HG03342 (cell line): ENCODE data around the gene SLC37A3.
"Not testable (repeated sequence)": the region's sequence is repeated elsewhere in the genome, so short reads cannot be mapped to it uniquely, and the experiment has no call there.

Experiments used
- ATAC-seq: cut with Tn5 transposase; IDR thresholded peaks from one replicate; pipeline ENCODE4 v1.9.1; 2021; ENCODE audit warnings: mild to moderate bottlenecking, moderate library complexity; ENCODE audit not compliant: unreplicated experiment

SLC37A3 gene, protein sequence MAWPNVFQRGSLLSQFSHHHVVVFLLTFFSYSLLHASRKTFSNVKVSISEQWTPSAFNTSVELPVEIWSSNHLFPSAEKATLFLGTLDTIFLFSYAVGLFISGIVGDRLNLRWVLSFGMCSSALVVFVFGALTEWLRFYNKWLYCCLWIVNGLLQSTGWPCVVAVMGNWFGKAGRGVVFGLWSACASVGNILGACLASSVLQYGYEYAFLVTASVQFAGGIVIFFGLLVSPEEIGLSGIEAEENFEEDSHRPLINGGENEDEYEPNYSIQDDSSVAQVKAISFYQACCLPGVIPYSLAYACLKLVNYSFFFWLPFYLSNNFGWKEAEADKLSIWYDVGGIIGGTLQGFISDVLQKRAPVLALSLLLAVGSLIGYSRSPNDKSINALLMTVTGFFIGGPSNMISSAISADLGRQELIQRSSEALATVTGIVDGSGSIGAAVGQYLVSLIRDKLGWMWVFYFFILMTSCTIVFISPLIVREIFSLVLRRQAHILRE

DNA sequence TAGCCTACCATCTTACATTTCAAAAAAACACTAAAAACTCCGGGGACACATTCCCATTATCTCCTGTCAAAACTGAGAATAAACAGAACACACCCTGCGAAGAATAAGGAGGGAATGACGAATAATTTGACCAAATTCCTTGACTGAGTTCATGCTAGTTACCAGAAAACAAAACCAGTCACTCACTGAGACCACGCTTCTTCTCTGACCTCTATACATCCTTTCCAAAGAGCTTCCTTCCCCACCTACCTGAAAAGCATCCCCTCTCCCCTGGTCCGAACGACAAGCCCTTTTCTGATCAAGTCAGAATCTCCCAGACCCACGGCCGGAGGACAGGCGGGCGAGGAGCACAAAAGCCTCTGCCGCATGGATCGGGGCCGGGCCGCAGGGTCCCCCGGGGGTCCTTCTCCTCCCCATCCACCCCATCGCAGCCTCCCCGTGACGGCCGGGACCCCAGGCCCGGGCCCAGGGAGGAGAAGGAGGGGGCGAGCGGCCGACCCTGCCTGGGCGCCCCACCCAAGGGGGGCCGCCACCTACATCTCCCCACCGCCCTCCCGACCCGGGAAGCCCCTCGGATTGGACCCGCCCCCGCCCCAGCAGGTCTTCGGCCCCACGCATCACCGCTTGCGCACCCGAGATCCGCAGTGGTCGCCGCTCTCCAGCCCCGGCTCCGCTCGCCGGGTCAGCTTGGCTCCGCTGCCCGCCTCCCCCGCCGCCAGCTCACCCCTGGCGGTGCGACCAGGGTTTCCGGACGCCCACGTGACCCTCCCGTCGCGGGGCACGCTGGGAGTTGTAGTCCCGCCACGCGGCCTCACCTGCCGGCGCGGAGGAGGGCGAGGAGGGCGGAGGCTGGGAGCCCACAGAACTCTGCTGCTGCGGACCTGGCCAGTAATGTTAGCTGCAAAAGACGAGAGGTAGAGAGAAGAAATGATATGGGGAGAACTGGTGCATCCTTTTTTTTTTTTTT, at the start of gene SLC37A3:
SLC37A3 (minus strand) TSS at position 747 of the 967 bp plus-strand sequence. CDS start 16,004 bp downstream, outside the sequence.
- peak; percentile 98 for ATAC-seq

DNA sequence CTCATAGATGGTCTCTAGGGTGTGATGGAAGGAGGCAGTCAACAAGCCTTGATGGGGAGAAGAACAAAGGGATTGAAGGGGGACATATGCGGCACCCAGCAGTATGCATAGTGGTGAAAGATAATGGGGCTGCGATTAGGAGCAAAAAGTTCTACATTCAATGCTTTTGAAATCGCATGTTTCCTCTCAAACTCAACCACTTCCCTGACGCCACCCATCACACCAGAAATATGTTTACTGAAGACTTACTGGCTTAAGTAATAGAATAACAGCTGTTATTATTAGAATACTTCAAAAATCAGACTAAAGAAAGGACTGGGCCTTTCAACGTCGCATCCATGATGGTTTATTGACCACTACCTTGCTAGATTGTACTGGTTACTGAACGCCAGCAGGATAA, 49.5 kb upstream of the SLC37A3 start:
- no peak for ATAC-seq

DNA sequence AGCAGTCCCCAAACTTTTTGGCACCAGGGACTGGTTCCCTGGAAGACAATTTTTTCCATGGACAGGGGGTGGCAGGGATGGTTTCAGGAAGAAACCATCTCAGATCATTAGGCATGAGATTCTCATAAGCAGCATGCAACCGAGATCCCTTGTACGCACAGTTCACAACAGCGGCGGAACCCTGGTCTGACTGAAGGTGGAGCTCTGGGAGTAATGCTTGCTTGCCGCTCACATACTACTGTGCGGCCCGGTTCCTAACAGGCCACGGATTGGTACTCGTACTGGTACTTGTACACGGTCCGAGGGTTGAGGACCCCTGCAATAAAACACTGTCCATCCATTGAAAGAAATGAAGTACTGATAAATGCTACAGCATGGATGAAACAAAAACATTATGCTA, 48.1 kb upstream of the SLC37A3 start:
- ATAC-seq = no peak

DNA sequence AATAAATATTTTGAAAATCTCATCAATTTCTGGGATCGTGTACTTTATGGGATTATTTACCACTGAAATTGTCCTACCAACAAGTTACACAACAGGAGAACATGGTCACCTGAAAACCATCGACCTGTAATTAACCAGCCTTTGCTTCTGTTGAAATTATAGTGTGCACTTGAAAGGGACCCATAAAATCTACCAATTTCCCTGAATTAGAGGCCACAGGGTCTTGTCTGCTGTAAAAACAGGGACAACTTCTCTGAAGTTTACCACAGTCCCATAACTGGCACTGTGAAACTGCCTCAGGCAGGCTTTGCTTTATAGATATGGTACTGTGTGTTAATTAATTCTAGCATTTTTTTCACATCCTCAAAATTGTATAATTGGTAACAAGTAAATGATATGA, 43.2 kb upstream of the SLC37A3 start:
- ATAC-seq = no peak

DNA sequence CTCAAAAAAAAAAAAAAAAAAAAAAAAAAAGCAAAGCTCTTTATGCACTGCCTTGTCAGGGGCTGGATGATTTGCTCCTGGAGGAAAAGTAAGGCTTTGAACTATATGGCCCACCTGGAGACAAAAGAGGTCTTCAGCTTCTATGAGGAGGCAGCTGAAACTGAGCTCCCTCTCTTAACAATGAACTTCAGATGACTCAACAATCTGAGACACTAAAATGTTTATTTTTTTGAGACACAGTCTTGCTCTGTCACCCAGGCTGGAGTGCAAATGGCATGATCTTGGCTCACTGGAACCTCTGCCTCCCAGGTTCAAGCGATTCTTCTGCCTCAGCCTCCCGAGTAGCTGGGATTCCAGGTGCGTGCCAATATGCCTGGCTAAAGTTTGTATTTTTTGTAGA, 42.3 kb upstream of the SLC37A3 start:
- ATAC-seq = no peak

DNA sequence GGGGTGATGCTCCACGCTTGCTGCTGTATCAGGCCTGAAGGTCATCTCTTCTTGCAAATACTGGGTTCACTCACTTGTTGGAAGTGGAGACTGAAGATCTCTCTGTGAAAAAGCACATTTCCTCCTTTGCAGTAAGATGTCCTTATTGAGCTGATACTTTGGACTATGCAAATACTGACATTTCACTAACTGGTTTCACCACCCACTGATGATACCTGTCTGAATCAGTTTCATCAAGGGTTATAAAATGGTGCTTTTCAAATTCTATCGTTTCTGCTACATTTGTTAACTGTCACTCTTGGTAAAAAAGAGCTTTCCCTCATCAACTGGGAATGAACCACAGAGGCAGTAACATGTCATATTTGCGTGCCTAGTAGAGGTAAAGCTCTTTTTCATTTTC, 41.0 kb upstream of the SLC37A3 start:
- ATAC-seq = peak; percentile 57

DNA sequence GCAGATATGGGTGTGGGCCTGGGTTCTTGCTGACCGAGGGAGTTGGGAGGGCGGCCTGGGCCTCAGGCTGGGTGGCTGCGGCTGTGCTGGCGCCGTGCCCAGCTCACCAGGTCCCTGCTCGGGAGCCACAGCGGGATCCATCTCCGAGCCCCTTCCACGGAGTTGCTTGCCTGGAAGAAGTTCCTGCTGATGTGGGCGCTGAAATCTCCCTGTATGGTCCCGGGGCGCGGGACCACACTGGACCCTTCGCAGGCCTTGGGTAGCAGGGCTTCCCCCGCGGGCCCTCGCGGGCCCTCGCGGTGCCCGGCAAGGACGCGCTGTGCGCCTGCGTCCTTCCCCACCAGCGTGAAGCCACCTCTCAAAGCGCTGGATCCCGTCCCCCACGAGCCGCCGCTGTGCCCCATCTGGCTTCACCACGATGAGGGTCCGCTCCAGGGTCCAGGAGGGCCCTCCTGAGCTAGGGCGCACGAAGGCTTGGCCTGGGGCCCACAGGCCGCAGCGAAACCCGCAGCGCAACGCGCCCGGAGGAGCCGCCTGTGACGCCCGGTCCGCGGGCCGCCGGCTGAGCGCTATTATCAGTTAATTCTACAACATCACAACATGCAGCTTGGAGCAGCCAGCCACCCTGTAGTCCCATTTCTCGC, 37.0 kb upstream of the SLC37A3 start:
- ATAC-seq = no peak

DNA sequence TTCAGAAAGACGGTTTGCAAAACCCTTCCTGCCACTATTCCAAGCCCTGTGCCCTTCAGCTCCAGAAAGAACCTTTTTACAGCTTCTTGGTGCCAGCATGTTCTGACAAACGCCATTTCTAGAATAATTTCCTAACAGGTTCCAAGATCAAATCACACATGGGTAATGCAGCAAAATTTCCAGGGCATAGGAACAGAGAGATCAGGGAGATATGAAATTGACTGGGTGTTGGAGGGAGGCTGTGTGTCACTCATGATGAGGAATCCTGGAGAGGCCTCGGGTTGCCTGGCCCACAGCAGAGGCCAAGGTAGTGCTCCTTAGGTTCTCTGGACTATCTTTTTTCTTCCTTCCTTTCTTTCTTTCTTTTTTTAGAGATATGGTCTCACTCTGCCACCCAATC, 35.1 kb upstream of the SLC37A3 start:
- ATAC-seq = no peak

DNA sequence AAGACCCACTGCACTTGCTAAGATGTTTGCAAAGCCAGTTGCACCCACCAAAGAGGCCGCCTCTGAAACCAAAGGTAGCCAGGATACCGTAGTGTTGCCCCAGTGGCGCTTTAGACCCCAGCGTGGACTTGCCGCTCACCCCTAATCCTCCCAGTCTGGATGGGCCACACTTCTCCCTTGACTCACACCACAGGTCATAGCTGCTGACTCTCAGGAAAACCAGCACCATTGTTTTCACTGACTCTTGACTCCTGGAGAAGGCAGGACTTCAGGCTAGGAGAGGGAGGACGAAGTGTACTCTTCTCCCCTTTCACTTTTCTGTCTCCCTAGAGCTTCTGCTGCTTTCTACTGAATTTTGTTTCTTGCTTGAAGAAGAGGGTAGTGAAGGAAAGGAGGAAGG, 27.8 kb upstream of the SLC37A3 start:
- ATAC-seq = no peak

DNA sequence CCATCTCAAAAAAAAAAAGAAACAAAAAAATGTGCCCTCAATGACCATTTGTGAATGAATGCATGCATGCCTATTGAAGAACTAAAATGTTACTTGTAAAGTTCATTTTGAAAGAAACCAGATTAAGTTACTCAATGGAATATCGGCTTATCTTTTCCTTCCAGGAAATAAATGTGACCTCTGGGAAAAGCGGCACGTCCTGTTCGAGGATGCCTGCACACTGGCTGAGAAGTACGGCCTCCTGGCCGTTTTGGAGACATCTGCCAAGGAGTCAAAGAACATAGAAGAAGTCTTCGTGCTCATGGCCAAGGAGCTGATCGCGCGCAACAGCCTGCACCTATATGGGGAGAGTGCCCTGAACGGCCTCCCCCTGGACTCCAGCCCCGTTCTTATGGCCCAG, 27.4 kb upstream of the SLC37A3 start:
- no peak for ATAC-seq

DNA sequence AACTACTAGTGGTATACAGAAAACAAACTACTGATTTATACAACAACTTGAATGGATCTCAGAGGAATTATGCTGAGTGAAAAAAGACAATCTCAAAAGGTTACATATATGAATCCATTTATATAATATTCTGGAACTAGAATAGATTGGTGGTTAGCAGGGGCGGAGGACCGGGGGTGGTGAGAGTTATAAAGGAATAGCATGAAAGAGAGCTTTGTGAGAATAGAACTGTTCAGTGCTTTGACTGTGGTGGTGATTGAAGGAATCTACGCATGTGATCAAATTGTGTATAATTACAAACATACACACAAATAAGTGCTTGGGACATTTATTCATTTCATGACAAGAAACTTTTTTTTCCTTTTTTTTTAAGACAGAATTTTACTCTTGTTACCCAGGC, 25.2 kb upstream of the SLC37A3 start:
- ATAC-seq = no peak

DNA sequence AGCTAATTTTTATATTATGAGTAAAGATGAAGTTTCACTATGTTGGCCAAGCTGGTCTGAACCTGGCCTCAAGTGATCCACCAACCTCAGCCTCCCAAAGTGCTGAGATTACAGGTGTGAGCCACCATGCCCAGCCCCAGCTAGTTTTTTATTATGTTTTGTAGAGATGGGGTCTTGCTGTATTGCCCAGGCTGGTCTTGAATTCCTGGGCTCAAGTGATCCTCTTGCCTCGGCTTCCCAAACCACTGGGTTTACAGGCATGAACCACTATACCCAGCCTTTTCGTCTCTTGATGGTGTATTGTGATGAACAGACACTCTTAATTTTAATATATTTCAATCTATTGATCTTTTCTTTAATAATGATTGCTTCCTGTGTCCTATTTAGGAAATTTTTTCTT, 23.2 kb upstream of the SLC37A3 start:
- no peak for ATAC-seq

DNA sequence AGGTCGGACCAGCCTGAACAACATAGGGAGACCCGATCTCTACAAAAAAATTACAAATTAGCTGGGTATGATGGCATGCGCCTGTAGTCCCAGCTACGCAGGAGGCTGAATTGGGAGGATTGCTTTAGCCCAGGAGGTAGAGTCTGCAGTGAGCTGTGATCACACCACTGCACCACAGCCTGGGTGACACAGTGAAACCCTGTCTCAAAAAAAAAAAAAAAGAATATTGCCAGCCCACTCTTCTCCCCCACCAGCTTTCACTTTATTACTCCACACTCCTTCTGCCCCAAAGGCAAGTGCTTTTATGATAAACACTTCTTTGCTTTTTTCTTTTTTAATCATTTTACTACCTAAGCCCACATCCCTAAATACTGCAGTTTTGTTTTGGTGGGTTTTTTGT, 20.3 kb upstream of the SLC37A3 start:
- ATAC-seq = no peak

DNA sequence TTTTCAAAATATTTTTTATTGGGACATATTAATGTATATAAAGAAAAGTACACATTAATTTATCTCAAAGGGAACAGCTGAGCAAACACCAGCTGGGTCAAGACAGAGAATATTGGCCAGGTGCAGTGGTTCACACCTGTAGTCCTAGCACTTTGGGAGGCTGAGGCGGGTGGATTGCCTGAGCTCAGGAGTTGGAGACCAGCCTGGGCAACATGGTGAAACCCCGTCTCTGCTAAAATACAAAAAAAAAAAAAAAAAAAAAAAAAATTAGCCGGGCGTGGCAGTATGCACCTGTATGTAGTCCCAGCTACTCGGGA, 19.8 kb upstream of the SLC37A3 start:
- ATAC-seq = not testable (repeated sequence)

DNA sequence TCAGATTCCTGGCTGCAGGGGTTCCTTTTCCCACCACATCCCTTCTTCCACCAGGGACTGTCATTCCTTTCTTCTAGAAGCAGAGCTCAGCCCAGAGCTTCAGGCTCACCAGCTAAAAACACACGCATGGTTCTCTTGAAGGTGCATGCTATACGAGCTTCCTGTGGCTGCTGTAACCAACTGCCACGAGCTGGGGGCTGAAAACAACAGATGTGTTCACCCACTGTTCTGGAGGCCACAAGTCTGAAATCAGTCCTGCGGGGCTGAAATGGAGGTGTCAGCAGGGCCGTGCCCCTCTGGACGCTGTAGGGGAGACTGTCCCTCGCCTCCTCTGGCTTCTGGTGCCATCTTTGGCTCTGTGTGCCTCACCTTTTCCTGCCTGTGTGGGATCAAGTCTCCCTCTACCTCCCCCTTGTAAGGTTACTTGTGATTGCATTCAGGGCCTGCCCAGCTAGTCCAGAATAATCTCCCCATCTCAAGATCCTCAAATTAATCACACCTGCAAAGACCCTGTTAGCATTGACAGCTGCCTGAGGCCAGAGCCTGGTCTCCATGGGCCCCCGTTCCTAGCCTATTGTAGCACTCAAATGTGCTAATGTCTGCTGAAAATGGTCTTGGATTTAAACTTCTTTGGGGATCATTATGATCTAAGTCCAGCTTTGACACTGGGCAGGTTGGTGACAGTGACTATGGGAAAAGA, 19.3 kb upstream of the SLC37A3 start:
- ATAC-seq = no peak

DNA sequence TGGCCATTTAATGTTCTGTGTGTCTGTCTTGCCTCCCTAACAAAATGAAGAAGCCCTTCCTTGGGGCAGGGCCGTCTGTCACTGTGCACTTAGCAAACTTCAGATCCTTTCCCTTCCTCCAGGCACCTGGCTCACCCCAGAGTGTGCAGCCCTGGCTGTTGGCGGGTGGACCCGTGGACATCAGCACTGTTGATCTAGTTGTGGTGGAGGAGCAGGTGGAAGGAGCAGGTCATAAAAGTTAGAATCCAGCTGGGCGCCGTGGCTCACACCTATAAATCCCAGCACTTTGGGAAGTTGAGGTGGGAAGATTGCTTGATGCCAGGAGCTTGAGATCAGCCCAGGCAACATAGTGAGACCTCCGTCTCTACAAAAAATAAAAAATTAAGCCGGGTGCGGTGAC, 18.2 kb upstream of the SLC37A3 start:
- ATAC-seq = no peak

DNA sequence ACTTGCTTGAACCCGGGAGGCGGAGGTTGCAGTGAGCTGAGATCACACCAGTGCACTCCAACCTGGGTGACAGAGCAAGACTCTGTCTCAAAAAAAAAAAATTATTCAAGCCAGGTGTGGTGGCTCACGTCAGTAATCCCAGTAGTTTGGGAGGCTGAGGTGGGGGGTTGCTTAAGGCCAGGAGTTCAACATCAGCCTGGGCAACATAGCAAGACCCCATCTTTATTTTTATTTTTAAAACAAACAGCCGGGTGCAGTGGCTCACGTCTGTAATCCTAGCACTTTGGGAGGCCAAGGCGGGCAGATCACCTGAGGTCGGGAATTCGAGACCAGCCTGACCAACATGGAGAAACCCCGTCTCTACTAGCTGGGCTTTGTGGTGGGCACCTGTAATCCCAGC, 17.5 kb upstream of the SLC37A3 start:
- ATAC-seq = not testable (repeated sequence)

DNA sequence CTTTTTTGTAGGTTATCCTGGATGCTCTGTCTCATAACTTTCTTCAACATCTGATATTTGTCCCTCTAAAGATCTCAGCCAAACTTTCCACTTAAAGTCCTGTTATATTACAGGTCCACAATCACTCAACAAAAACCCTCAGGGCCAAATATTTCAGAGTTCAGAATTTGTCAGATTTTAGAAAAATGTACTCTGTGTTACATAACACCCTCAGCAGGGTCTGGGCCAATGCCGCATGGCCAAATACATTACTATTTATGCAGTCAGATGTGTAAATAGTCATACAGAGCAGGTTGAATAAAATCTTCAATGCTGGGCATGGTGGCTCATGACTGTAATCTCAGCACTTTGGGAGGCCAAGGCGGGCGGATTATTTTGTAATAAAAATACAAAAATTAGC, 17.0 kb upstream of the SLC37A3 start:
- no peak for ATAC-seq

DNA sequence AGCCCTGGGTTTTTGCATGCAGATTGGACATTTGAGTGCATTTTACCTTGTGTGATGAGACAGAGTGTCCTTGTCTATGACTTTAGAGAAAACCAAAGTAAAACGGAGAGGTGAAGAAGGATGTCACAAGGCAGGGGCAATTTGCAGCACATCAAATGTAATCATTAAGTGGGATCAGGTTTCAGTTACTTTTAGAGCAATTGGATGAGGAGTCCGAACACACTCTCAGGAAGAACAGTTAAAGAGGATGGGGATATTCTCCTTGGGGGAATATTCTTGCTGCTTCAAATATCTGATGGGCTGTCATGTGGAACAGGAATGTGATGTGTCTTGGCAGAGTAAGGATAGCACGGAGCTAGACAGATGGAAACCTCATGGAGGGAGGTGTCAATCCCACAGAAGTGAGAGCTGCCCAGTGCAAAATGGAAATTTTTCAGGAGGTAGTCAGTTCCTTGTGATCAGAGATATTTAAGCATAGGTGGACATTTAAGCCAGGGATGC, 6.3 kb upstream of the SLC37A3 start:
- no peak for ATAC-seq

DNA sequence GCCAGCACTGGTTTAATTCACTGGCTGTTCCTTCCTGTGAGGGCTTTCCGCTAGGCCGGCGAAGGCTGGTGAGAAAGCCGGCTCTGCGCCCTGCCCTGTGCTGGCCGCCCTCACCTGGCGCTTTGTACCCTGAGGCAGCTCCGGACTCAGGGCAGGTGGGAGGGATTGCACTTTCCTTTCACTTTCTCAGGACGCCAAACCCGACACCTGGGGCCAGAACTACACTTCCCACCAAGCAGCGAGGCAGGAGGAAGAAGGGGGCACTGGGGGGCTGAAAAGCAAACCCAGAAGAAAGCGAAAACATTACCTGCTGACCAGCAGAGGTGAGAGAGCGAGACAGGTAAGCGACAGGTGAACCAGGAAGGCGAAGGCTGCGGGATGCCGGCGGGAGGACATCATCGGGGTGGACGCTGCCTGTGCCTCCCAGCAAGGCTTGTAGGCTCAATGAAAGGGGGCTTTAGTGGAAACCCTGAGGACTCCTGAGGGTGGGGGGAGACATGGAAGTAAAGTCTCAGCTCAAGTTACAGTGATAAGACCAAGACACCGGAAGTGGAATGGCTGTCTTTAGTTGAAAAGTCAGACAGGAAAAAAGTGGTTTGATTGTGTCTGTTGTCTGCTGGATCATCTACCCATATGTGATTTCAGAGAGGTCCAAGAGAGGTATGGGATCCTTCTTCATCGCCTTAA, 5.7 kb upstream of the SLC37A3 start, which contains the start of gene RAB19:
RAB19 (plus strand) TSS at position 181 of the 687 bp plus-strand sequence. CDS start 3,589 bp downstream, outside the sequence.
- no peak for ATAC-seq
